Uterus (tissue), 2 donors: ENCODE measurements around the gene ZNF407.

ENCODE experiments used
- POLR2A ChIP-seq, 2 donors: fragments of 450-650 bp; IDR thresholded peaks; one replicate each; pipeline ENCODE4 v1.6.1; 2016; ENCODE audit warnings: antibody characterized with exemption in 2 of 2, mild to moderate bottlenecking in 1 of 2, moderate library complexity in 1 of 2
- TF ChIP-seq, protein P1 (sequence below), 4 experiments: fragments of 200-600 bp in 2 of 4; fragments of 450-650 bp in 2 of 4; sonication (generic) in 2 of 4; IDR thresholded peaks; one replicate each; pipeline ENCODE4 v1.5.1; 2016 to 2019; ENCODE audit warnings: antibody characterized with exemption in 4 of 4, mild to moderate bottlenecking in 2 of 4, moderate library complexity in 1 of 4

DNA sequence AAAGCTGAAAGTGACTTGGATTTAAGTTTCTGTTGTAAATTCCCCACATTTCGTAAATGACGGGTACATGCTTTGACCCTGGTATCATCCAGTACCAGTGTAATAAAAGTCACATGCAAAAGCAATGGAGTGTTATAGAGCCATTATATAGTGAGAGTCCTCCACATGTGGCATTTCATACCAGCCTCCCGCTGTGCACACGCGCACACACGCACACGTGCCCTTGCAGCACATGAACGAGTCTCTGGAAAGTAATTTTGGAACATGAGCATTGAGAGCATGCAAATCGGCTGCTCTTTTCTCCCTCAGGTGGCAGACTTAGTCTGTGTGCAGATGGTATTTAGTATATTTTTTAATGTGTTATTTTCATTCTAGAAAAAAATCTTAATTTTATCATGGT is 198.1 kb downstream of the ZNF407 start:
- TF ChIP-seq, protein P1, sequence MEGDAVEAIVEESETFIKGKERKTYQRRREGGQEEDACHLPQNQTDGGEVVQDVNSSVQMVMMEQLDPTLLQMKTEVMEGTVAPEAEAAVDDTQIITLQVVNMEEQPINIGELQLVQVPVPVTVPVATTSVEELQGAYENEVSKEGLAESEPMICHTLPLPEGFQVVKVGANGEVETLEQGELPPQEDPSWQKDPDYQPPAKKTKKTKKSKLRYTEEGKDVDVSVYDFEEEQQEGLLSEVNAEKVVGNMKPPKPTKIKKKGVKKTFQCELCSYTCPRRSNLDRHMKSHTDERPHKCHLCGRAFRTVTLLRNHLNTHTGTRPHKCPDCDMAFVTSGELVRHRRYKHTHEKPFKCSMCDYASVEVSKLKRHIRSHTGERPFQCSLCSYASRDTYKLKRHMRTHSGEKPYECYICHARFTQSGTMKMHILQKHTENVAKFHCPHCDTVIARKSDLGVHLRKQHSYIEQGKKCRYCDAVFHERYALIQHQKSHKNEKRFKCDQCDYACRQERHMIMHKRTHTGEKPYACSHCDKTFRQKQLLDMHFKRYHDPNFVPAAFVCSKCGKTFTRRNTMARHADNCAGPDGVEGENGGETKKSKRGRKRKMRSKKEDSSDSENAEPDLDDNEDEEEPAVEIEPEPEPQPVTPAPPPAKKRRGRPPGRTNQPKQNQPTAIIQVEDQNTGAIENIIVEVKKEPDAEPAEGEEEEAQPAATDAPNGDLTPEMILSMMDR (IDR thresholded peaks at IDR 0.05): no peak
- TF ChIP-seq POLR2A (IDR thresholded peaks at IDR 0.05): no peak
